GM12864 (cell line): ENCODE measurements around the gene BCAR3.

ENCODE experiments used
- DNase-seq: peaks from one replicate; pipeline ENCODE4 v3.0.0-alpha.2; 2011; ENCODE audit warnings: low read depth
- H3K4me3 ChIP-seq: 2 replicates; pipeline ENCODE4 v1.5.1; 2011; ENCODE audit warnings: mild to moderate bottlenecking, low read depth, low read length, control low read depth
- CTCF ChIP-seq: IDR thresholded peaks from 2 replicates; pipeline ENCODE4 v1.5.1; 2011; ENCODE audit warnings: low read depth, mild to moderate bottlenecking, moderate library complexity, low read length, control low read depth, inconsistent platforms; ENCODE audit errors: missing control alignments

BCAR3 gene

GRCh38 chr1:93715529-93716126, 34.0 kb upstream of the BCAR3 start:
- DNase-seq = no peak
- TF ChIP-seq CTCF = no peak
- no peak overlapping the region for H3K4me3 ChIP-seq

- TF ChIP-seq CTCF = no peak
- DNase-seq = no peak
- H3K4me3 ChIP-seq = no peak overlapping the region
Measured at GRCh38 chr1:93714356-93714755, 32.7 kb upstream of the BCAR3 start.

- no peak for TF ChIP-seq CTCF
- no peak for DNase-seq
- no peak overlapping the region for H3K4me3 ChIP-seq
Measured at GRCh38 chr1:93713341-93713740, 31.7 kb upstream of the BCAR3 start.

- H3K4me3 ChIP-seq = no peak overlapping the region
- TF ChIP-seq CTCF = no peak
- no peak for DNase-seq
Measured at GRCh38 chr1:93712741-93713140, 31.1 kb upstream of the BCAR3 start.

GRCh38 chr1:93710499-93711453, 29.1 kb upstream of the BCAR3 start:
- DNase-seq = no peak
- TF ChIP-seq CTCF = no peak
- no peak overlapping the region for H3K4me3 ChIP-seq

GRCh38 chr1:93708734-93709481, 27.3 kb upstream of the BCAR3 start:
- no peak for TF ChIP-seq CTCF
- no peak overlapping the region; the same call in 1 of the 2 replicates for H3K4me3 ChIP-seq
- peak; percentile 60 for DNase-seq
